Ishikawa (cell line): ENCODE data around the gene HPX.

ENCODE experiments used
- CEBPB ChIP-seq: IDR thresholded peaks from 2 replicates; pipeline ENCODE4 v1.6.1; 2012
- CREB1 ChIP-seq: IDR thresholded peaks from 2 replicates; pipeline ENCODE4 v1.6.1; 2012; ENCODE audit warnings: low read depth
- EGR1 ChIP-seq: IDR thresholded peaks from 2 replicates; pipeline ENCODE4 v1.6.1; 2012
- EP300 ChIP-seq: IDR thresholded peaks from 2 replicates; pipeline ENCODE4 v1.6.1; 2012; ENCODE audit warnings: borderline replicate concordance
- FOXM1 ChIP-seq: IDR thresholded peaks from 2 replicates; pipeline ENCODE4 v1.6.1; 2012; ENCODE audit warnings: low read depth, borderline replicate concordance
- MAX ChIP-seq: IDR thresholded peaks from 2 replicates; pipeline ENCODE4 v1.6.1; 2012
- NFIC ChIP-seq: IDR thresholded peaks from 2 replicates; pipeline ENCODE4 v1.6.1; 2012
- RAD21 ChIP-seq: IDR thresholded peaks from 2 replicates; pipeline ENCODE4 v1.6.1; 2012; ENCODE audit warnings: low read depth
- REST ChIP-seq: IDR thresholded peaks from 2 replicates; pipeline ENCODE4 v1.6.1; 2012; ENCODE audit warnings: low read depth, mild to moderate bottlenecking
- TAF1 ChIP-seq: IDR thresholded peaks from 2 replicates; pipeline ENCODE4 v1.6.1; 2012; ENCODE audit warnings: low read depth, mild to moderate bottlenecking
- TCF12 ChIP-seq: IDR thresholded peaks from 2 replicates; pipeline ENCODE4 v1.6.1; 2012; ENCODE audit warnings: low read depth
- TEAD4 ChIP-seq: IDR thresholded peaks from 2 replicates; pipeline ENCODE4 v1.6.1; 2012
- YY1 ChIP-seq: IDR thresholded peaks from 2 replicates; pipeline ENCODE4 v1.6.1; 2012; ENCODE audit warnings: low read depth
- ZBTB7A ChIP-seq: IDR thresholded peaks from 2 replicates; pipeline ENCODE4 v1.6.1; 2012; ENCODE audit warnings: low read depth
- TF ChIP-seq, protein P1 (sequence below): IDR thresholded peaks from 2 replicates; pipeline ENCODE4 v1.6.1; 2012

The HPX gene

GRCh38 chr11:6440906-6441358 is at the start of gene HPX:
HPX (minus strand) TSS chr11:6440987; CDS start chr11:6440963, 24 bp downstream.
- TF ChIP-seq REST = no peak

- TF ChIP-seq MAX (no peak), CREB1 (no peak), CEBPB (no peak), REST (no peak), EP300 (no peak), EGR1 (no peak), RAD21 (no peak), ZBTB7A (no peak), TAF1 (no peak), TEAD4 (no peak), TCF12 (no peak), NFIC (no peak), YY1 (no peak), FOXM1 (no peak)
- TF ChIP-seq, protein P1, sequence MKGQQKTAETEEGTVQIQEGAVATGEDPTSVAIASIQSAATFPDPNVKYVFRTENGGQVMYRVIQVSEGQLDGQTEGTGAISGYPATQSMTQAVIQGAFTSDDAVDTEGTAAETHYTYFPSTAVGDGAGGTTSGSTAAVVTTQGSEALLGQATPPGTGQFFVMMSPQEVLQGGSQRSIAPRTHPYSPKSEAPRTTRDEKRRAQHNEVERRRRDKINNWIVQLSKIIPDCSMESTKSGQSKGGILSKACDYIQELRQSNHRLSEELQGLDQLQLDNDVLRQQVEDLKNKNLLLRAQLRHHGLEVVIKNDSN = no peak
These were observed 48.5 kb upstream of the HPX start for GRCh38 chr11:6489306-6489705.

DNA sequence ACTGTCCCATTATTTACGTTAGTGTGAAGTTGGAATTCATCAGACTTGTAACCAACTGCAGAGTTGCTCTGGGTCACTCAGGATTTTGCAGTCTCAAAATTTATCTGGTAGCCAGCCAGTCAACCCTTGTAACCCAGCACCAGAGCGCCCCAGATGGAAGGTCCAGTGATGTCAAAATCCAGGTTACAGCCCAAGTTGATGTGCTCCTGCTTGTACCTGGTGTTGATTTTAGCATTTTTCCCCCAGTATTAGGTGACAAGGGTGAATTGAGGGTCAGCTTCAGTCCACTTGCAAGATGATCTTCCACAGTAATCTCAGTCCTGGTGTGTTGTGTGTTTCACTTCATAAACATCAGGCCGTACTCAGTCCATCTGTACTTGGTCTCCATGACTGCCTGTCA is 48.0 kb upstream of the HPX start:
- TF ChIP-seq CEBPB = no peak

DNA sequence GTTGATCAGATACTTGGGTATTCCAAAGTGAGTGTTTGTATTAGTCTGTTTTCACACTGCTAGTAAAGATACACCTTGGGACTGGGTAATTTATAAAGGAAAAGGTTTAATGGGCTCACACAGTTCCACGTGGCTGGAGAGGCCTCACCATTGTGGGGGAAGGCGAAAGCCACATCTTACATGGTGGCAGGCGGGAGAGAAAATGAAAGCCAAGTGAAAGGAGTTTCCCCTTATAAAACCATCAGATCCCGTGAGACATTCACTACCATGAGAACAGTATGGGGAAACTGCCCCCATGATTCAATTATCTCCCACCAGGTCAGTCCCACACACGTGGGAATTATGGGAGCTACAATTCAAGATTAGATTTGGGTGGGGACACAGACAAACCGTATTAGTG is 47.6 kb upstream of the HPX start:
- TF ChIP-seq MAX (no peak), TCF12 (no peak), NFIC (no peak), CREB1 (no peak), CEBPB (no peak)
- TF ChIP-seq, protein P1 = no peak

DNA sequence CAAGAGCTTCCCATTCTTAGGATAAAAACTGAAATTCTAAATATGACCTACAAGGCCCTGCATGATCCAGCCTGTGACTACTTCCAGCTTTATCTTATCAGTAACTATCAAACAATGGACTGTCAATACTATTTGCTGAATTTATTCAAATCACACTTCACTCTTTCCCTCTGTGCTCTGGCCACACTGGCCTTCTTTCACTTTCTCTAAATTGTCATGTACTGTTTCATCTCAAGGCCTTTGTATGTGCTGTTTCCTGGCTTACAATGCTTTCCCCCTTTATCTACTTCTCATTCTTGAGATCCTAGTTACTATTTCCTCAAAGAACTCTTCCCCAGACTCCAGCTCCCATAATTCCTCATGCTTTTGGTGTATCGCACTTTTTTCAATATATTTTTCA is 46.2 kb upstream of the HPX start:
- TF ChIP-seq YY1 (no peak), TCF12 (no peak), FOXM1 (no peak), RAD21 (no peak), TEAD4 (no peak), EP300 (no peak), EGR1 (no peak), MAX (no peak), CEBPB (no peak), REST (no peak), NFIC (no peak), CREB1 (no peak), TAF1 (no peak), ZBTB7A (no peak)
- TF ChIP-seq, protein P1 = no peak
